GM23338 (cell line): ENCODE results near the gene PCDHA7. TPM values are rescaled to one million over a fixed set of nuclear protein-coding genes. Genes with fewer than 3 reads are reported as not detected.

Experiments used
- ATAC-seq: fragments of 200-7000 bp; cut with Tn5 transposase; 3 replicates; pipeline ENCODE4 v1.9.1; 2020
- DNase-seq: peaks from one replicate; pipeline ENCODE4 v3.0.0-alpha.2; 2015; ENCODE audit warnings: low spot score
- H2AFZ ChIP-seq: fragments of 200-600 bp; sonication (generic); 2 replicates; pipeline ENCODE4 v1.8.0; 2016; ENCODE audit warnings: antibody characterized with exemption, mild to moderate bottlenecking, moderate library complexity
- H3F3A ChIP-seq: fragments of 200-600 bp; sonication (generic); replicated peaks from 2 replicates; pipeline ENCODE4 v1.8.0; 2017; ENCODE audit warnings: antibody characterized with exemption, mixed run types, low read depth
- H3K27ac ChIP-seq: fragments of 200-600 bp; sonication (generic); 2 replicates; pipeline ENCODE4 v1.6.1; 2016; ENCODE audit warnings: low read depth
- H3K27me3 ChIP-seq: fragments of 200-600 bp; sonication (generic); 2 replicates; pipeline ENCODE4 v1.8.0; 2016; ENCODE audit warnings: mild to moderate bottlenecking, mixed run types, moderate library complexity; ENCODE audit not compliant: insufficient read depth
- H3K36me3 ChIP-seq: fragments of 200-600 bp; sonication (generic); 2 replicates; pipeline ENCODE4 v1.8.0; 2016; ENCODE audit warnings: mild to moderate bottlenecking; ENCODE audit not compliant: insufficient read depth
- H3K4me1 ChIP-seq: fragments of 200-600 bp; sonication (generic); 2 replicates; pipeline ENCODE4 v1.8.0; 2016; ENCODE audit warnings: mild to moderate bottlenecking, moderate library complexity; ENCODE audit not compliant: insufficient read depth
- H3K4me2 ChIP-seq: fragments of 200-600 bp; sonication (generic); 2 replicates; pipeline ENCODE4 v1.7.1; 2017; ENCODE audit warnings: mixed run types
- H3K4me3 ChIP-seq: fragments of 200-600 bp; sonication (generic); 2 replicates; pipeline ENCODE4 v1.6.1; 2016; ENCODE audit warnings: mixed run types
- H3K79me2 ChIP-seq: fragments of 200-600 bp; sonication (generic); replicated peaks from 2 replicates; pipeline ENCODE4 v1.8.0; 2017; ENCODE audit warnings: mild to moderate bottlenecking; ENCODE audit not compliant: insufficient read depth
- H3K9me2 ChIP-seq: fragments of 200-600 bp; sonication (generic); 2 replicates; pipeline ENCODE4 v1.8.0; 2017; ENCODE audit not compliant: insufficient read depth
- H4K20me1 ChIP-seq: fragments of 200-600 bp; sonication (generic); replicated peaks from 2 replicates; pipeline ENCODE4 v1.8.0; 2017; ENCODE audit warnings: mild to moderate bottlenecking; ENCODE audit not compliant: insufficient read depth
- H3K27ac Mint-ChIP-seq: 2 replicates; pipeline ENCODE4 v1.8.0; 2020; ENCODE audit warnings: inconsistent platforms, mild to moderate bottlenecking, moderate library complexity, mixed read lengths
- H3K27me3 Mint-ChIP-seq: 3 replicates; pipeline ENCODE4 v1.8.0; 2022; ENCODE audit warnings: low read depth, mild to moderate bottlenecking, moderate library complexity, mixed read lengths, inconsistent platforms; ENCODE audit not compliant: insufficient read depth, poor library complexity
- H3K36me3 Mint-ChIP-seq: 3 replicates; pipeline ENCODE4 v1.8.0; 2021; ENCODE audit warnings: low read depth, mild to moderate bottlenecking, inconsistent platforms, moderate library complexity, mixed read lengths
- H3K4me1 Mint-ChIP-seq: 3 replicates; pipeline ENCODE4 v1.8.0; 2020; ENCODE audit warnings: mild to moderate bottlenecking, inconsistent platforms, mixed read lengths
- H3K4me3 Mint-ChIP-seq: 3 replicates; pipeline ENCODE4 v1.8.0; 2021; ENCODE audit warnings: moderate library complexity, mild to moderate bottlenecking, inconsistent platforms, mixed read lengths
- H3K9me3 Mint-ChIP-seq: 3 replicates; pipeline ENCODE4 v1.8.0; 2020; ENCODE audit warnings: moderate library complexity, mild to moderate bottlenecking, inconsistent platforms, mixed read lengths
- EZH2phosphoT487 ChIP-seq: fragments of 200-600 bp; sonication (generic); IDR thresholded peaks from one replicate; pipeline ENCODE4 v1.8.1; 2018; ENCODE audit warnings: antibody characterized with exemption; ENCODE audit not compliant: unreplicated experiment
- JUNB ChIP-seq: IDR thresholded peaks from one replicate; pipeline ENCODE4 v1.6.1; 2016; ENCODE audit warnings: antibody characterized with exemption; ENCODE audit not compliant: unreplicated experiment
- NANOG ChIP-seq: IDR thresholded peaks from 2 replicates; pipeline ENCODE4 v1.6.1; 2016; ENCODE audit warnings: antibody characterized with exemption, borderline replicate concordance
- STAT1 ChIP-seq: IDR thresholded peaks from one replicate; pipeline ENCODE4 v1.6.1; 2016; ENCODE audit warnings: antibody characterized with exemption; ENCODE audit not compliant: unreplicated experiment
- ZNF114 ChIP-seq: fragments of 250-450 bp; sonication (Bioruptor Pico); IDR thresholded peaks from 2 replicates; pipeline ENCODE4 v1.5.0; 2020; ENCODE audit warnings: mild to moderate bottlenecking, moderate library complexity
- ZNF331 ChIP-seq: fragments of 250-450 bp; sonication (Bioruptor Pico); IDR thresholded peaks from 2 replicates; pipeline ENCODE4 v1.5.0; 2020; ENCODE audit warnings: low read depth, mild to moderate bottlenecking, moderate library complexity
- polyA plus RNA-seq: library from polyadenylated mRNA; unstranded; fragments of >200 nt; fragmentation: Nextera tagmentation; extraction: Ambion mirVana; gene quantifications from 2 replicates; pipeline ENCODE4 v1.2.1, GENCODE V29; 2016
- total RNA-seq: library from RNA; depleted of rRNA; stranded (reverse); fragments of >200 nt; shearing (Covaris generic); gene quantifications from 2 replicates; pipeline ENCODE4 v1.2.3, GENCODE V29; 2014
- TF ChIP-seq, protein P1 (sequence below): fragments of 250-450 bp; sonication (Bioruptor Pico); IDR thresholded peaks from 2 replicates; pipeline ENCODE4 v1.5.0; 2020; ENCODE audit warnings: mild to moderate bottlenecking, moderate library complexity
- TF ChIP-seq, protein P2 (sequence below), 2 experiments: fragments of 200-600 bp in 1 of 2; sonication (generic) in 1 of 2; conservative IDR thresholded peaks; 2 replicates each; pipeline versions ENCODE4 v1.5.1 to v1.6.1; 2016 to 2017; ENCODE audit warnings: antibody characterized with exemption in 2 of 2, low read depth in 2 of 2, mild to moderate bottlenecking in 2 of 2, moderate library complexity in 1 of 2

The PCDHA7 gene
- total and polyA plus RNA-seq, 2 experiments from 2014 or later, result 1.7 to 6.9 TPM

DNA sequence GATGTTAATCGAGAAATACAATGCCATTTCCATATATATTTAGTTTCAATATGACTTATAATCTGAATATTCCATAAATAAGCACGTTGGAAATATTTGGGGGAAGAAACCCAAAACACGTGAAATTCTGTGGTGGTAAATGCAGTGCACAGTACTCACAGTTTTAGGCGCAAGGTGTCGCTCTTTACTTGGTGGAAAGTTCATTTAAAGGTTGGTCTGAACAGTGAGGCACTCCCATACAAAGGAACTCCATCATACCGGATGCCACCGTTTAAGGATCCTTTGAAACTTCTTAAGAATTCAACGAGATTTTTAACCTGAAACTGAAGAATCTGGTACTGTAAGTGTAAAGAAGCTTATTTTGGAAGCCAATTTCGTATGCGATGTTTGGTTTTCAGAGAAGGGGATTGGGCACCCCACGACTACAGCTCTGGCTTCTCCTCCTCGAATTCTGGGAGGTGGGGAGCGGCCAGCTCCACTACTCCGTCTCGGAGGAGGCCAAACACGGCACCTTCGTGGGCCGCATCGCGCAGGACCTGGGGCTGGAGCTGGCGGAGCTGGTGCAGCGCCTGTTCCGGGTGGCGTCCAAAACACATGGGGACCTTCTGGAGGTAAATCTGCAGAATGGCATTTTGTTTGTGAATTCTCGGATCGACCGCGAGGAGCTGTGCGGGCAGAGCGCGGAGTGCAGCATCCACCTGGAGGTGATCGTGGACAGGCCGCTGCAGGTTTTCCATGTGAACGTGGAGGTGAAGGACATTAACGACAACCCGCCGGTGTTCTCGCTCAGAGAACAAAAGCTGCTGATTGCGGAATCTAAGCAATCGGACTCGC, 34.9 kb downstream of the PCDHA7 start, which contains the start of gene PCDHA11 (continued):
- TF ChIP-seq, protein P1, sequence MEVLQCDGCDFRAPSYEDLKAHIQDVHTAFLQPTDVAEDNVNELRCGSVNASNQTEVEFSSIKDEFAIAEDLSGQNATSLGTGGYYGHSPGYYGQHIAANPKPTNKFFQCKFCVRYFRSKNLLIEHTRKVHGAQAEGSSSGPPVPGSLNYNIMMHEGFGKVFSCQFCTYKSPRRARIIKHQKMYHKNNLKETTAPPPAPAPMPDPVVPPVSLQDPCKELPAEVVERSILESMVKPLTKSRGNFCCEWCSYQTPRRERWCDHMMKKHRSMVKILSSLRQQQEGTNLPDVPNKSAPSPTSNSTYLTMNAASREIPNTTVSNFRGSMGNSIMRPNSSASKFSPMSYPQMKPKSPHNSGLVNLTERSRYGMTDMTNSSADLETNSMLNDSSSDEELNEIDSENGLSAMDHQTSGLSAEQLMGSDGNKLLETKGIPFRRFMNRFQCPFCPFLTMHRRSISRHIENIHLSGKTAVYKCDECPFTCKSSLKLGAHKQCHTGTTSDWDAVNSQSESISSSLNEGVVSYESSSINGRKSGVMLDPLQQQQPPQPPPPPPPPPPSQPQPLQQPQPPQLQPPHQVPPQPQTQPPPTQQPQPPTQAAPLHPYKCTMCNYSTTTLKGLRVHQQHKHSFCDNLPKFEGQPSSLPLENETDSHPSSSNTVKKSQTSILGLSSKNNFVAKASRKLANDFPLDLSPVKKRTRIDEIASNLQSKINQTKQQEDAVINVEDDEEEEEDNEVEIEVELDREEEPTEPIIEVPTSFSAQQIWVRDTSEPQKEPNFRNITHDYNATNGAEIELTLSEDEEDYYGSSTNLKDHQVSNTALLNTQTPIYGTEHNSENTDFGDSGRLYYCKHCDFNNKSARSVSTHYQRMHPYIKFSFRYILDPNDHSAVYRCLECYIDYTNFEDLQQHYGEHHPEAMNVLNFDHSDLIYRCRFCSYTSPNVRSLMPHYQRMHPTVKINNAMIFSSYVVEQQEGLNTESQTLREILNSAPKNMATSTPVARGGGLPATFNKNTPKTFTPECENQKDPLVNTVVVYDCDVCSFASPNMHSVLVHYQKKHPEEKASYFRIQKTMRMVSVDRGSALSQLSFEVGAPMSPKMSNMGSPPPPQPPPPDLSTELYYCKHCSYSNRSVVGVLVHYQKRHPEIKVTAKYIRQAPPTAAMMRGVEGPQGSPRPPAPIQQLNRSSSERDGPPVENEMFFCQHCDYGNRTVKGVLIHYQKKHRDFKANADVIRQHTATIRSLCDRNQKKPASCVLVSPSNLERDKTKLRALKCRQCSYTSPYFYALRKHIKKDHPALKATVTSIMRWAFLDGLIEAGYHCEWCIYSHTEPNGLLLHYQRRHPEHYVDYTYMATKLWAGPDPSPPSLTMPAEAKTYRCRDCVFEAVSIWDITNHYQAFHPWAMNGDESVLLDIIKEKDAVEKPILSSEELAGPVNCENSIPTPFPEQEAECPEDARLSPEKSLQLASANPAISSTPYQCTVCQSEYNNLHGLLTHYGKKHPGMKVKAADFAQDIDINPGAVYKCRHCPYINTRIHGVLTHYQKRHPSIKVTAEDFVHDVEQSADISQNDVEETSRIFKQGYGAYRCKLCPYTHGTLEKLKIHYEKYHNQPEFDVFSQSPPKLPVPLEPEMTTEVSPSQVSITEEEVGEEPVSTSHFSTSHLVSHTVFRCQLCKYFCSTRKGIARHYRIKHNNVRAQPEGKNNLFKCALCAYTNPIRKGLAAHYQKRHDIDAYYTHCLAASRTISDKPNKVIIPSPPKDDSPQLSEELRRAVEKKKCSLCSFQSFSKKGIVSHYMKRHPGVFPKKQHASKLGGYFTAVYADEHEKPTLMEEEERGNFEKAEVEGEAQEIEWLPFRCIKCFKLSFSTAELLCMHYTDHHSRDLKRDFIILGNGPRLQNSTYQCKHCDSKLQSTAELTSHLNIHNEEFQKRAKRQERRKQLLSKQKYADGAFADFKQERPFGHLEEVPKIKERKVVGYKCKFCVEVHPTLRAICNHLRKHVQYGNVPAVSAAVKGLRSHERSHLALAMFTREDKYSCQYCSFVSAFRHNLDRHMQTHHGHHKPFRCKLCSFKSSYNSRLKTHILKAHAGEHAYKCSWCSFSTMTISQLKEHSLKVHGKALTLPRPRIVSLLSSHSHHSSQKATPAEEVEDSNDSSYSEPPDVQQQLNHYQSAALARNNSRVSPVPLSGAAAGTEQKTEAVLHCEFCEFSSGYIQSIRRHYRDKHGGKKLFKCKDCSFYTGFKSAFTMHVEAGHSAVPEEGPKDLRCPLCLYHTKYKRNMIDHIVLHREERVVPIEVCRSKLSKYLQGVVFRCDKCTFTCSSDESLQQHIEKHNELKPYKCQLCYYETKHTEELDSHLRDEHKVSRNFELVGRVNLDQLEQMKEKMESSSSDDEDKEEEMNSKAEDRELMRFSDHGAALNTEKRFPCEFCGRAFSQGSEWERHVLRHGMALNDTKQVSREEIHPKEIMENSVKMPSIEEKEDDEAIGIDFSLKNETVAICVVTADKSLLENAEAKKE (CRISPR knock-in tag), result no peak
- no peak for TF ChIP-seq ZNF331 (CRISPR knock-in tag)

DNA sequence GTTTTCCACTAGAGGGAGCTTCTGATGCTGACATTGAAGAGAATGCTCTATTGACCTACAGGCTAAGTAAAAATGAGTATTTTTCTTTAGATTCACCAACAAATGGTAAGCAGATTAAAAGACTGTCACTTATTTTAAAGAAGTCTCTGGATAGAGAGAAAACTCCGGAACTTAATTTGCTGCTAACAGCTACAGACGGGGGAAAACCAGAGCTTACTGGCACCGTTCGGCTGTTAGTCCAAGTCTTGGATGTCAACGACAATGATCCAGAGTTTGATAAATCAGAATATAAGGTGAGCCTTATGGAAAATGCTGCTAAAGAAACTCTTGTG, 35.5 kb downstream of the PCDHA7 start:
- Histone ChIP-seq H3F3A (no peaks in the 10 kb centered on the region), H4K20me1 (no peaks in the 10 kb centered on the region; the same call in 1 of the 2 replicates), H3K27ac (no peak overlapping the region), H3K27me3 (no peaks in the 10 kb centered on the region), H2AFZ (no peak overlapping the region), H3K4me2 (peak overlapping the region; percentile 72), H3K4me1 (peaks cover 13% of the 10 kb centered on the region; the same call in 1 of the 2 replicates), H3K9me2 (no peaks in the 10 kb centered on the region), H3K79me2 (peaks cover 29% of the 10 kb centered on the region), H3K36me3 (no peaks in the 10 kb centered on the region; the same call in 1 of the 2 replicates), H3K4me3 (peak overlapping the region; percentile 59)
- Mint-ChIP-seq H3K4me1 (peaks cover 15% of the 10 kb centered on the region), H3K4me3 (peak overlapping the region; percentile 86), H3K27ac (no peak overlapping the region), H3K27me3 (no peaks in the 10 kb centered on the region), H3K9me3 (peaks cover 22% of the 10 kb centered on the region; the same call in 2 of the 3 replicates), H3K36me3 (peaks cover 36% of the 10 kb centered on the region)
- no peak for TF ChIP-seq EZH2phosphoT487
- no peak for TF ChIP-seq STAT1
- TF ChIP-seq, protein P2, sequence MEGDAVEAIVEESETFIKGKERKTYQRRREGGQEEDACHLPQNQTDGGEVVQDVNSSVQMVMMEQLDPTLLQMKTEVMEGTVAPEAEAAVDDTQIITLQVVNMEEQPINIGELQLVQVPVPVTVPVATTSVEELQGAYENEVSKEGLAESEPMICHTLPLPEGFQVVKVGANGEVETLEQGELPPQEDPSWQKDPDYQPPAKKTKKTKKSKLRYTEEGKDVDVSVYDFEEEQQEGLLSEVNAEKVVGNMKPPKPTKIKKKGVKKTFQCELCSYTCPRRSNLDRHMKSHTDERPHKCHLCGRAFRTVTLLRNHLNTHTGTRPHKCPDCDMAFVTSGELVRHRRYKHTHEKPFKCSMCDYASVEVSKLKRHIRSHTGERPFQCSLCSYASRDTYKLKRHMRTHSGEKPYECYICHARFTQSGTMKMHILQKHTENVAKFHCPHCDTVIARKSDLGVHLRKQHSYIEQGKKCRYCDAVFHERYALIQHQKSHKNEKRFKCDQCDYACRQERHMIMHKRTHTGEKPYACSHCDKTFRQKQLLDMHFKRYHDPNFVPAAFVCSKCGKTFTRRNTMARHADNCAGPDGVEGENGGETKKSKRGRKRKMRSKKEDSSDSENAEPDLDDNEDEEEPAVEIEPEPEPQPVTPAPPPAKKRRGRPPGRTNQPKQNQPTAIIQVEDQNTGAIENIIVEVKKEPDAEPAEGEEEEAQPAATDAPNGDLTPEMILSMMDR (conservative IDR thresholded peaks at IDR 0.05; ENCODE audit: low read depth in 2 of 2), result peak; percentile 74 to 79
- no peak for TF ChIP-seq JUNB
- no peak for TF ChIP-seq ZNF114 (CRISPR knock-in tag)
- TF ChIP-seq NANOG, result no peak
- ATAC-seq, result no peak; the same call in 2 of the 3 replicates
- DNase-seq, result no peak
